B cell (primary cell): ENCODE measurements around the gene GRID2.

Source experiments
- CTCF ChIP-seq: fragments of 200-600 bp; IDR thresholded peaks from one replicate; pipeline ENCODE4 v1.8.0; 2022; ENCODE audit warnings: antibody characterized with exemption, mild to moderate bottlenecking
- EZH2 ChIP-seq: IDR thresholded peaks from 2 replicates; pipeline ENCODE4 v1.6.1; 2012; ENCODE audit warnings: borderline replicate concordance, low read depth, mild to moderate bottlenecking, moderate library complexity, low read length; ENCODE audit not compliant: insufficient read depth, poor library complexity, severe bottlenecking

- TF ChIP-seq CTCF (no peak), EZH2 (no peak)
These were observed 667.2 kb downstream of the GRID2 start for GRCh38 chr4:92970996-92971395.
